GM12878 (cell line): ENCODE data around the gene SCG2. TPM values are rescaled to one million over a fixed set of nuclear protein-coding genes. Genes with fewer than 3 reads are reported as not detected.

Experiments
- ATAC-seq: fragments of 200-7000 bp; cut with Tn5 transposase; 3 replicates; pipeline ENCODE4 v1.9.1; 2020; ENCODE audit warnings: mild to moderate bottlenecking, moderate library complexity
- BruUV-seq: library from RNA; stranded (reverse); fragments of 400-500 nt; replicated peaks from 2 replicates; lab custom pipeline; 2021; lab: Mats Ljungman, UMichigan
- CTCF ChIA-PET: fragments of 300-600 bp; sonication (Branson Sonifier 250); formaldehyde crosslinking; extraction: SDS; loops from one replicate; lab custom pipeline; 2021; ENCODE audit warnings: inconsistent platforms; lab: Yijun Ruan, JAX
- POLR2A ChIA-PET: fragments of 350-600 bp; formaldehyde crosslinking; extraction: SDS; loops from one replicate; lab custom pipeline; 2021; ENCODE audit warnings: inconsistent platforms; lab: Charles Lee
- RAD21 ChIA-PET: fragments of 300-600 bp; sonication (Branson Sonifier 250); formaldehyde crosslinking; loops from one replicate; lab custom pipeline; 2023; ENCODE audit warnings: antibody characterized with exemption; ENCODE audit not compliant: unreplicated experiment; lab: Charles Lee
- SMC1A ChIA-PET: fragments of 300-600 bp; sonication (Branson Sonifier 250); formaldehyde crosslinking; loops from one replicate; lab custom pipeline; 2023; ENCODE audit not compliant: unreplicated experiment, uncharacterized antibody; lab: Charles Lee
- DNase-seq: peaks from one replicate; pipeline ENCODE4 v3.0.0-alpha.2; 2011; ENCODE audit warnings: low read depth, low spot score
- FAIRE-seq: peaks from 3 replicates; lab custom pipeline; 2011; peaks lifted over from hg19 to GRCh38; lab: Jason Lieb, UNC
- H2AFZ ChIP-seq: 2 replicates; pipeline ENCODE4 v1.6.0; 2011; ENCODE audit warnings: low read depth, low read length, control low read depth; ENCODE audit not compliant: control insufficient read depth
- H3K27ac ChIP-seq: 2 replicates; pipeline ENCODE4 v1.5.1; 2011; ENCODE audit warnings: control low read depth; ENCODE audit not compliant: control insufficient read depth, insufficient read depth
- H3K27me3 ChIP-seq, 2 experiments: replicated peaks in 1 of 2; 2 replicates each; pipeline versions ENCODE4 v1.6.0 to v1.6.1; 2011; ENCODE audit warnings: low read length in 1 of 2; ENCODE audit not compliant: control insufficient read depth in 2 of 2, insufficient read depth in 2 of 2
- H3K36me3 ChIP-seq, 2 experiments: 2 replicates each; pipeline ENCODE4 v1.5.1; 2011; ENCODE audit warnings: low read length in 1 of 2; ENCODE audit not compliant: control insufficient read depth in 2 of 2, insufficient read depth in 2 of 2
- H3K4me1 ChIP-seq: 2 replicates; pipeline ENCODE4 v1.6.1; 2011; ENCODE audit warnings: mild to moderate bottlenecking, low read length, moderate library complexity, mixed read lengths; ENCODE audit not compliant: control insufficient read depth, insufficient read depth
- H3K4me2 ChIP-seq: 2 replicates; pipeline ENCODE4 v1.6.0; 2011; ENCODE audit warnings: control low read depth; ENCODE audit not compliant: control insufficient read depth, insufficient read depth
- H3K4me3 ChIP-seq: fragments of 200-600 bp; sonication (generic); 2 replicates; pipeline ENCODE4 v1.5.1; 2016
- H3K79me2 ChIP-seq: 2 replicates; pipeline ENCODE4 v1.6.0; 2011; ENCODE audit warnings: low read length; ENCODE audit not compliant: control insufficient read depth, insufficient read depth
- H3K9ac ChIP-seq: 2 replicates; pipeline ENCODE4 v1.8.0; 2011; ENCODE audit warnings: low read length, control low read depth, mixed read lengths; ENCODE audit not compliant: control insufficient read depth, insufficient read depth
- H3K9me3 ChIP-seq: replicated peaks from 3 replicates; pipeline ENCODE4 v1.5.1; 2011; ENCODE audit warnings: mild to moderate bottlenecking, low read length; ENCODE audit not compliant: control insufficient read depth, insufficient read depth
- H4K20me1 ChIP-seq: 2 replicates; pipeline ENCODE4 v1.6.0; 2011; ENCODE audit not compliant: control insufficient read depth, insufficient read depth
- CBFB ChIP-seq: IDR thresholded peaks from 2 replicates; pipeline ENCODE4 v1.6.1; 2016; ENCODE audit warnings: antibody characterized with exemption, low read depth
- CHD4 ChIP-seq: fragments of 200-600 bp; sonication (generic); IDR thresholded peaks from 2 replicates; pipeline ENCODE4 v1.6.1; 2016; ENCODE audit warnings: mild to moderate bottlenecking
- ESRRA ChIP-seq: IDR thresholded peaks from 2 replicates; pipeline ENCODE4 v1.6.1; 2012; ENCODE audit warnings: mild to moderate bottlenecking, low read length, improper control_type of control experiment
- HDGF ChIP-seq: fragments of 450-650 bp; IDR thresholded peaks from 2 replicates; pipeline ENCODE4 v1.6.1; 2016; ENCODE audit warnings: antibody characterized with exemption
- KLF5 ChIP-seq: fragments of 450-650 bp; IDR thresholded peaks from 2 replicates; pipeline ENCODE4 v1.6.1; 2014; ENCODE audit warnings: mild to moderate bottlenecking; ENCODE audit not compliant: partially characterized antibody
- SMARCA5 ChIP-seq: fragments of 450-650 bp; IDR thresholded peaks from 2 replicates; pipeline ENCODE4 v1.6.1; 2017; ENCODE audit warnings: mild to moderate bottlenecking
- STAT3 ChIP-seq: IDR thresholded peaks from 2 replicates; pipeline ENCODE4 v1.6.1; 2011; ENCODE audit warnings: low read depth, low read length, improper control_type of control experiment
- TARDBP ChIP-seq: IDR thresholded peaks from 2 replicates; pipeline ENCODE4 v1.6.1; 2016; ENCODE audit warnings: borderline replicate concordance
- ZNF384 ChIP-seq: IDR thresholded peaks from 2 replicates; pipeline ENCODE4 v1.6.1; 2012; ENCODE audit warnings: low read depth, mild to moderate bottlenecking, low read length, improper control_type of control experiment, borderline replicate concordance
- WGBS: methylation state at CpG from one replicate; pipeline ENCODE4 v1.1.6; 2016; ENCODE audit warnings: low lambda C conversion rate; ENCODE audit not compliant: insufficient replicate concordance, insufficient coverage; ENCODE audit errors: missing lambda C conversion rate; 5-methylcytosine and 5-hydroxymethylcytosine counted together
- in situ Hi-C: fragments of 300-500 bp; cut with MboI; formaldehyde crosslinking; loops from 9 replicates; pipeline ENCODE4 v1.14.3; 2018; ENCODE audit warnings: mixed read lengths
- intact Hi-C: fragments of 100-400 bp; cut with micrococcal nuclease; formaldehyde crosslinking; loops from one replicate; pipeline ENCODE4 v1.14.2; 2022; ENCODE audit not compliant: unreplicated experiment
- polyA plus RNA-seq, 11 experiments: library from polyadenylated mRNA; depleted of rRNA in 4 of 11; unstranded in 6 of 11; stranded (reverse) in 5 of 11; fragments of >200 nt; fragmentation: Nextera tagmentation in 4 of 11; fragmentation: Illumina TruSeq in 1 of 11; extraction: Ambion mirVana in 4 of 11; extraction: Trizol in 1 of 11; gene quantifications; 1 replicate in 1 of 11; 2 replicates in 10 of 11; pipeline versions ENCODE4 v1.2.1 to v1.2.3, GENCODE V29; 2011 to 2016; ENCODE audit warnings: inconsistent platforms in 2 of 11, missing spikeins in 2 of 11, low read depth in 1 of 11
- total RNA-seq, 4 experiments: library from RNA; depleted of rRNA in 3 of 4; stranded (reverse); fragments of >200 nt in 3 of 4; fragmentation: Illumina TruSeq in 1 of 4; extraction: Trizol in 1 of 4; gene quantifications; 2 replicates each; pipeline versions ENCODE4 v1.2.1 to v1.2.3, GENCODE V29; 2013 to 2021
- TF ChIP-seq, protein P1 (sequence below): fragments of 450-650 bp; IDR thresholded peaks from 2 replicates; pipeline ENCODE4 v1.6.1; 2017; ENCODE audit warnings: mild to moderate bottlenecking
- TF ChIP-seq, protein P2 (sequence below): IDR thresholded peaks from 2 replicates; pipeline ENCODE4 v1.6.1; 2012; ENCODE audit warnings: low read depth, low read length, improper control_type of control experiment
- TF ChIP-seq, protein P3 (sequence below): IDR thresholded peaks from 2 replicates; pipeline ENCODE4 v1.6.1; 2012; ENCODE audit warnings: low read depth, low read length, improper control_type of control experiment

SCG2 gene
- total and polyA plus RNA-seq, 10 of the 15 experiments (the other 5 are each of a cell fraction or from before 2014, with no cell fraction given) = 0.05 TPM; not detected in 9

- in situ Hi-C loops (no loop called here), intact Hi-C loops (no loop called here)
- H3K79me2 ChIP-seq = no peaks in the 10 kb centered on the region
- H3K36me3 ChIP-seq = no peaks in the 10 kb centered on the region
- no TSS peak for BruUV-seq
- SMC1A ChIA-PET = interaction anchor here (1.0 kb wide), 1 partner anchor 15 kb away, joined by 4 read pairs; no protein-coding TSS in a partner anchor
- FAIRE-seq = no peak
- 69% methylated on average over 2 of the region's 2 CpGs for WGBS
- no peaks in the 10 kb centered on the region for H3K9me3 ChIP-seq
- ATAC-seq = no peak
- RAD21 ChIA-PET = no interaction called here
- no peaks in the 10 kb centered on the region for H3K27me3 ChIP-seq
- no peak overlapping the region for H2AFZ ChIP-seq
- no peak overlapping the region for H3K9ac ChIP-seq
- no peak overlapping the region for H3K4me3 ChIP-seq
- TF ChIP-seq ESRRA (no peak), CHD4 (no peak), SMARCA5 (no peak), STAT3 (no peak), CBFB (no peak), KLF5 (no peak), HDGF (no peak), ZNF384 (no peak), TARDBP (no peak)
- TF ChIP-seq, protein P1, sequence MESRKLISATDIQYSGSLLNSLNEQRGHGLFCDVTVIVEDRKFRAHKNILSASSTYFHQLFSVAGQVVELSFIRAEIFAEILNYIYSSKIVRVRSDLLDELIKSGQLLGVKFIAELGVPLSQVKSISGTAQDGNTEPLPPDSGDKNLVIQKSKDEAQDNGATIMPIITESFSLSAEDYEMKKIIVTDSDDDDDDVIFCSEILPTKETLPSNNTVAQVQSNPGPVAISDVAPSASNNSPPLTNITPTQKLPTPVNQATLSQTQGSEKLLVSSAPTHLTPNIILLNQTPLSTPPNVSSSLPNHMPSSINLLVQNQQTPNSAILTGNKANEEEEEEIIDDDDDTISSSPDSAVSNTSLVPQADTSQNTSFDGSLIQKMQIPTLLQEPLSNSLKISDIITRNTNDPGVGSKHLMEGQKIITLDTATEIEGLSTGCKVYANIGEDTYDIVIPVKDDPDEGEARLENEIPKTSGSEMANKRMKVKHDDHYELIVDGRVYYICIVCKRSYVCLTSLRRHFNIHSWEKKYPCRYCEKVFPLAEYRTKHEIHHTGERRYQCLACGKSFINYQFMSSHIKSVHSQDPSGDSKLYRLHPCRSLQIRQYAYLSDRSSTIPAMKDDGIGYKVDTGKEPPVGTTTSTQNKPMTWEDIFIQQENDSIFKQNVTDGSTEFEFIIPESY = no peak
- TF ChIP-seq, protein P2, sequence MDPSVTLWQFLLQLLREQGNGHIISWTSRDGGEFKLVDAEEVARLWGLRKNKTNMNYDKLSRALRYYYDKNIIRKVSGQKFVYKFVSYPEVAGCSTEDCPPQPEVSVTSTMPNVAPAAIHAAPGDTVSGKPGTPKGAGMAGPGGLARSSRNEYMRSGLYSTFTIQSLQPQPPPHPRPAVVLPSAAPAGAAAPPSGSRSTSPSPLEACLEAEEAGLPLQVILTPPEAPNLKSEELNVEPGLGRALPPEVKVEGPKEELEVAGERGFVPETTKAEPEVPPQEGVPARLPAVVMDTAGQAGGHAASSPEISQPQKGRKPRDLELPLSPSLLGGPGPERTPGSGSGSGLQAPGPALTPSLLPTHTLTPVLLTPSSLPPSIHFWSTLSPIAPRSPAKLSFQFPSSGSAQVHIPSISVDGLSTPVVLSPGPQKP = no peak
- TF ChIP-seq, protein P3, sequence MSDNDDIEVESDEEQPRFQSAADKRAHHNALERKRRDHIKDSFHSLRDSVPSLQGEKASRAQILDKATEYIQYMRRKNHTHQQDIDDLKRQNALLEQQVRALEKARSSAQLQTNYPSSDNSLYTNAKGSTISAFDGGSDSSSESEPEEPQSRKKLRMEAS = no peak
- no peak overlapping the region for H3K27ac ChIP-seq
- no peaks in the 10 kb centered on the region for H3K4me1 ChIP-seq
- H4K20me1 ChIP-seq = no peaks in the 10 kb centered on the region
- H3K4me2 ChIP-seq = no peak overlapping the region
- DNase-seq = no peak
- CTCF ChIA-PET = no interaction called here
- POLR2A ChIA-PET = no interaction called here
These were observed 30.7 kb upstream of the SCG2 start for GRCh38 chr2:223632826-223633225.
